ENCODE measurements around the gene TMEM54.

The TMEM54 gene

DNA sequence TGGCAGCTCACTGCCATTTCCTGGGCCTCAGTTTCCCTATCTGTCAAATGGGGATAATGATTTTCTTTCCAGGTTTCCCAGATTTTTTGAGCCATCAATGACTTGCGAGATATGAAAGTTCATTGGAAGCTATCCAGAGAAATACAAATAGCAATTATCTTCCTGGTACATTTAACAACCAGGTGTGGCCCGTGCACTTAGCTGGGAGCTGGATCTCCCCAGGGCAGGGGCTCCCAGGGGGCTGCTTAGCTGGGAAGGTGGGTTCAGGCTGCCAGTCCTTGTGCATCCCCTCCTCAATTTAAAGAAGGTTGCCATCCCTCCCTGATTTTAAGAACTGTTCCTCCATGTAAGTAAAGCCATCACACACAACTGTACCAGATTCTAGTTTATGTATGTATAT, 3.6 kb upstream of the TMEM54 start:
- H3K27me3 ChIP-seq (ENCODE audit: control insufficient read depth in 2 of 2, insufficient read depth in 2 of 2, low read length in 2 of 2), result peaks cover 0 to 3% of the 10 kb centered on the region in 2 donors
- no peaks in the 10 kb centered on the region for H3K9me3 ChIP-seq (ENCODE audit: control insufficient read depth in 2 of 2, low read length in 2 of 2)
- H3K9ac ChIP-seq (ENCODE audit: low read depth in 1 of 2, low read length in 2 of 2), result peak overlapping the region; percentile 24 to 46
- peaks cover 19 to 50% of the 10 kb centered on the region in 2 donors for H3K4me1 ChIP-seq (ENCODE audit: control insufficient read depth in 2 of 2, insufficient read depth in 2 of 2, low read length in 2 of 2)
- peak overlapping the region; percentile 22 to 46 for H3K4me3 ChIP-seq (ENCODE audit: low read length in 2 of 2)
- H3K36me3 ChIP-seq (ENCODE audit: control insufficient read depth in 2 of 2, insufficient read depth in 2 of 2, low read length in 2 of 2), result no peaks in the 10 kb centered on the region
- peak overlapping the region; percentile 91 to 93 for H3K27ac ChIP-seq (ENCODE audit: low read depth in 2 of 2, low read length in 2 of 2)

DNA sequence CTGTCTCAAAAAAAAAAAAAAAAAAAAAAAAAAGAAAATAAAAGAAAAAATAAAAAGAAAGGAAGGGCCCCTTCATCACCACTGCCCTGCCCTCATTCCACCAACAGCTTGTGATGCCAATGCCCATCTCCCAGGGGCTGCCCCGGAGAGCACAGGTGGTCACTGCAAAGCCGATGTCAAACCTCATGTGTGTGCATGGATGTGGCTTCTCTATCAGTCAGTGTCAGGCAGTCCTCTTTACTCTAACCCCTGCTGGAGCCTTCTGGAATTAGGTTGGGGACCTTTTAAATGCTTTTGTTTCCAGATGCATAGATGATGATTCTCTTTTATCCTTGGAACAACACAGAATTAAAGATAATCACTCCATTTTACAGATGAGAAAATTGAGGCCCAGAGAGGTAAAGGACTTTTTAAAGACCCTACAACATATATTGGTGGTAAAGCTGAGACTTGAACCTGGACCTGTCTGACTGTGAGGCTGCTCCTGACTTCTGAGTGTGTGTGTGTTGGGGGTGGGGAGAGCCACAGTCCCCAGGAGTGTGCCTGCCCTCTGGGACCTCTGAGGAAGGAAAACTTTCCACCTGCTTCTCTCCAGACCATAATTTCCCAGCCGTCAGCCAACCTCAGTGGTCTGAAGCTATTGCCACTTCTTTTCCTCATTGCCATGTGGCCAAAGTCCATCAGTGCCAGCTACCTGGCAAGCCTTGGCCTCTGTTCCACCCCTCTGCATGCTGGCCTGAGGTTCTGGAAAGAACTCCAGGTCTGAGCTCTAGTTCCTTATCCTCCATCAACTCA, 3.0 kb upstream of the TMEM54 start:
- Histone ChIP-seq H3K9ac (ENCODE audit: low read depth in 1 of 2, low read length in 2 of 2) (peak overlapping the region in 1 of 2 donors; percentile 54), H3K4me1 (ENCODE audit: control insufficient read depth in 2 of 2, insufficient read depth in 2 of 2, low read length in 2 of 2) (peaks cover 23 to 52% of the 10 kb centered on the region in 2 donors), H3K27me3 (ENCODE audit: control insufficient read depth in 2 of 2, insufficient read depth in 2 of 2, low read length in 2 of 2) (peaks cover 0 to 3% of the 10 kb centered on the region in 2 donors), H3K9me3 (ENCODE audit: control insufficient read depth in 2 of 2, low read length in 2 of 2) (no peaks in the 10 kb centered on the region), H3K27ac (ENCODE audit: low read depth in 2 of 2, low read length in 2 of 2) (peak overlapping the region; percentile 91 to 93), H3K36me3 (ENCODE audit: control insufficient read depth in 2 of 2, insufficient read depth in 2 of 2, low read length in 2 of 2) (no peaks in the 10 kb centered on the region), H3K4me3 (ENCODE audit: low read length in 2 of 2) (peak overlapping the region; percentile 22 to 46)

DNA sequence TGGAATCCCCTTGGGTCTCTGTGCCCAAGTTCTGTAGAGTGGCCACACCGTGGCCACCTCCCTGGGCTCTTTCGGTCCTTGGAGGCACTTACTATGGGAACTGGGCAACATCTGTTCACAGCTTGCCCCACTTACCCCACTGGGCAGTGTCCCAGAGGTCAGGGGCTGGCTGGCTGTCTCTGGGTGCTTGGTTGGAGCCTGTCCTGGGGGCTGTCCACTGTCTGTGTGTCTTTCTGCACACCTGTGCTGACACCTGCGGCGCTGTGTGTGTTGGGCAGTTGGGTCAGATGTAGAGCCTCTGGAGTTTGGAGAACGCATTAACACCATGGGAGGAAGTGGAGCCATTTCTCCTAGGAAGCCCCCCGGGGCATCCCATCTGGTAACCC, 1.3 kb upstream of the TMEM54 start:
- Histone ChIP-seq H3K9me3 (ENCODE audit: control insufficient read depth in 2 of 2, low read length in 2 of 2) (no peaks in the 10 kb centered on the region), H3K4me3 (ENCODE audit: low read length in 2 of 2) (no peak overlapping the region), H3K27me3 (ENCODE audit: control insufficient read depth in 2 of 2, insufficient read depth in 2 of 2, low read length in 2 of 2) (peaks cover 0 to 3% of the 10 kb centered on the region in 2 donors), H3K36me3 (ENCODE audit: control insufficient read depth in 2 of 2, insufficient read depth in 2 of 2, low read length in 2 of 2) (peaks cover 7 to 8% of the 10 kb centered on the region in 2 donors), H3K9ac (ENCODE audit: low read depth in 1 of 2, low read length in 2 of 2) (no peak overlapping the region), H3K27ac (ENCODE audit: low read depth in 2 of 2, low read length in 2 of 2) (peak overlapping the region; percentile 91 to 92), H3K4me1 (ENCODE audit: control insufficient read depth in 2 of 2, insufficient read depth in 2 of 2, low read length in 2 of 2) (peaks cover 26 to 49% of the 10 kb centered on the region in 2 donors)

GRCh38 chr1:32901823-32902534, 790 bp upstream of the TMEM54 start:
- Histone ChIP-seq H3K4me1 (ENCODE audit: control insufficient read depth in 2 of 2, insufficient read depth in 2 of 2, low read length in 2 of 2) (peaks cover 23 to 45% of the 10 kb centered on the region in 2 donors), H3K9ac (ENCODE audit: low read depth in 1 of 2, low read length in 2 of 2) (peak overlapping the region; percentile 84 to 95), H3K36me3 (ENCODE audit: control insufficient read depth in 2 of 2, insufficient read depth in 2 of 2, low read length in 2 of 2) (peaks cover 12 to 13% of the 10 kb centered on the region in 2 donors), H3K9me3 (ENCODE audit: control insufficient read depth in 2 of 2, low read length in 2 of 2) (no peaks in the 10 kb centered on the region), H3K27ac (ENCODE audit: low read depth in 2 of 2, low read length in 2 of 2) (peak overlapping the region; percentile 91 to 92), H3K4me3 (ENCODE audit: low read length in 2 of 2) (peak overlapping the region; percentile 60 to 84), H3K27me3 (ENCODE audit: control insufficient read depth in 2 of 2, insufficient read depth in 2 of 2, low read length in 2 of 2) (peaks cover 0 to 3% of the 10 kb centered on the region in 2 donors)

GRCh38 chr1:32900371-32900955, 726 bp downstream of the TMEM54 start:
- peak overlapping the region; percentile 78 to 85 for H3K27ac ChIP-seq (ENCODE audit: low read depth in 2 of 2, low read length in 2 of 2)
- H3K27me3 ChIP-seq (ENCODE audit: control insufficient read depth in 2 of 2, insufficient read depth in 2 of 2, low read length in 2 of 2), result peaks cover 0 to 3% of the 10 kb centered on the region in 2 donors
- peaks cover 23% of the 10 kb centered on the region in 2 donors for H3K36me3 ChIP-seq (ENCODE audit: control insufficient read depth in 2 of 2, insufficient read depth in 2 of 2, low read length in 2 of 2)
- H3K9me3 ChIP-seq (ENCODE audit: control insufficient read depth in 2 of 2, low read length in 2 of 2), result no peaks in the 10 kb centered on the region
- peak overlapping the region; percentile 81 to 86 for H3K4me3 ChIP-seq (ENCODE audit: low read length in 2 of 2)
- H3K9ac ChIP-seq (ENCODE audit: low read depth in 1 of 2, low read length in 2 of 2), result peak overlapping the region; percentile 87 to 96
- H3K4me1 ChIP-seq (ENCODE audit: control insufficient read depth in 2 of 2, insufficient read depth in 2 of 2, low read length in 2 of 2), result peaks cover 18 to 32% of the 10 kb centered on the region in 2 donors

- peak overlapping the region; percentile 87 to 96 for H3K9ac ChIP-seq (ENCODE audit: low read depth in 1 of 2, low read length in 2 of 2)
- no peaks in the 10 kb centered on the region for H3K9me3 ChIP-seq (ENCODE audit: control insufficient read depth in 2 of 2, low read length in 2 of 2)
- peak overlapping the region; percentile 45 to 78 for H3K27ac ChIP-seq (ENCODE audit: low read depth in 2 of 2, low read length in 2 of 2)
- H3K36me3 ChIP-seq (ENCODE audit: control insufficient read depth in 2 of 2, insufficient read depth in 2 of 2, low read length in 2 of 2), result peaks cover 23 to 24% of the 10 kb centered on the region in 2 donors
- peaks cover 0 to 3% of the 10 kb centered on the region in 2 donors for H3K27me3 ChIP-seq (ENCODE audit: control insufficient read depth in 2 of 2, insufficient read depth in 2 of 2, low read length in 2 of 2)
- H3K4me1 ChIP-seq (ENCODE audit: control insufficient read depth in 2 of 2, insufficient read depth in 2 of 2, low read length in 2 of 2), result peaks cover 15 to 30% of the 10 kb centered on the region in 2 donors
- H3K4me3 ChIP-seq (ENCODE audit: low read length in 2 of 2), result peak overlapping the region; percentile 81 to 86
These were observed 1.4 kb downstream of the TMEM54 start for GRCh38 chr1:32899586-32900296.

DNA sequence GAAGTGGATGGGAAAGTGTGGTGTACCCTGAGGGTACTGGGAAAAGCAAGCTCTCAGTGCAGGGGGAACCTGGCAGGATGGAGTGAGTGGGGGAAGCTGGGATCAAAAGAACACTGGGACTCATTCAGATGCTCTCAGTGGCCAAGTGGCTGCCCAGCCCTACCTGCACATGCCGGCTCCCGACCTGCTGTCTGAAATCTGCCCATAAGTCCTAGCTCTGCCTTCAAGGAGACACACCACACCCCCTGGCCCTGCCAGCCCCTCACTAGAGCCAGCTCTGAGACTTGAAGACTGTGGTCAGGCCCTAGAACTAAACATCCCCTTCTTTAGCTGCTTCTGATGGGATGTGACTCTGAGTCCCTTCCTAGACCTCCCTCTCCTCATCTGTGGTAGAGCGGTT, 2.2 kb downstream of the TMEM54 start:
- Histone ChIP-seq H3K9me3 (ENCODE audit: control insufficient read depth in 2 of 2, low read length in 2 of 2) (no peaks in the 10 kb centered on the region), H3K27me3 (ENCODE audit: control insufficient read depth in 2 of 2, insufficient read depth in 2 of 2, low read length in 2 of 2) (peaks cover 0 to 3% of the 10 kb centered on the region in 2 donors), H3K27ac (ENCODE audit: low read depth in 2 of 2, low read length in 2 of 2) (no peak overlapping the region), H3K36me3 (ENCODE audit: control insufficient read depth in 2 of 2, insufficient read depth in 2 of 2, low read length in 2 of 2) (peaks cover 23 to 24% of the 10 kb centered on the region in 2 donors), H3K4me3 (ENCODE audit: low read length in 2 of 2) (peak overlapping the region; percentile 20 to 30), H3K9ac (ENCODE audit: low read depth in 1 of 2, low read length in 2 of 2) (no peak overlapping the region), H3K4me1 (ENCODE audit: control insufficient read depth in 2 of 2, insufficient read depth in 2 of 2, low read length in 2 of 2) (peaks cover 15 to 29% of the 10 kb centered on the region in 2 donors)

DNA sequence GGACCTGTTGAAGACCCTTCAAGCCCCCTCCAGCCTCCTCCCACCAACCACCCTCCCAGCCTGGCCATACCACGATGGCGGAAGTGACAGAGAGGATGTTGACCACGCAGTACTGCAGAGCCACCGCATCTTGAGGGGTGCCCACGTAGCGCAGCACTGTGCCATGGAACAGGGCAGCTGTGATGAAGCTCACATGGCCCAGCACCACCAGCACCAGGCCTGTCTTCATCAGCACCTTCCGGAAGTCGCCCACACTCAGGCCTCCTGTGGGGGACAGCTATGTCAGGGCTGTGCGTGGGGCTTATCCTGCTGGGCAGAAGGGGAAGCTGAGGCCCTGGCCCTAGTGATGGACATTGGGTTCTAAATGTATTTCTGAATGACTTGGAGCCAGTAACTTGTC, 3.1 kb downstream of the TMEM54 start:
- no peak overlapping the region for H3K9ac ChIP-seq (ENCODE audit: low read depth in 1 of 2, low read length in 2 of 2)
- peaks cover 23 to 24% of the 10 kb centered on the region in 2 donors for H3K36me3 ChIP-seq (ENCODE audit: control insufficient read depth in 2 of 2, insufficient read depth in 2 of 2, low read length in 2 of 2)
- H3K27ac ChIP-seq (ENCODE audit: low read depth in 2 of 2, low read length in 2 of 2), result no peak overlapping the region
- H3K27me3 ChIP-seq (ENCODE audit: control insufficient read depth in 2 of 2, insufficient read depth in 2 of 2, low read length in 2 of 2), result peaks cover 0 to 3% of the 10 kb centered on the region in 2 donors
- peaks cover 15 to 33% of the 10 kb centered on the region in 2 donors for H3K4me1 ChIP-seq (ENCODE audit: control insufficient read depth in 2 of 2, insufficient read depth in 2 of 2, low read length in 2 of 2)
- H3K9me3 ChIP-seq (ENCODE audit: control insufficient read depth in 2 of 2, low read length in 2 of 2), result no peaks in the 10 kb centered on the region
- no peak overlapping the region for H3K4me3 ChIP-seq (ENCODE audit: low read length in 2 of 2)

DNA sequence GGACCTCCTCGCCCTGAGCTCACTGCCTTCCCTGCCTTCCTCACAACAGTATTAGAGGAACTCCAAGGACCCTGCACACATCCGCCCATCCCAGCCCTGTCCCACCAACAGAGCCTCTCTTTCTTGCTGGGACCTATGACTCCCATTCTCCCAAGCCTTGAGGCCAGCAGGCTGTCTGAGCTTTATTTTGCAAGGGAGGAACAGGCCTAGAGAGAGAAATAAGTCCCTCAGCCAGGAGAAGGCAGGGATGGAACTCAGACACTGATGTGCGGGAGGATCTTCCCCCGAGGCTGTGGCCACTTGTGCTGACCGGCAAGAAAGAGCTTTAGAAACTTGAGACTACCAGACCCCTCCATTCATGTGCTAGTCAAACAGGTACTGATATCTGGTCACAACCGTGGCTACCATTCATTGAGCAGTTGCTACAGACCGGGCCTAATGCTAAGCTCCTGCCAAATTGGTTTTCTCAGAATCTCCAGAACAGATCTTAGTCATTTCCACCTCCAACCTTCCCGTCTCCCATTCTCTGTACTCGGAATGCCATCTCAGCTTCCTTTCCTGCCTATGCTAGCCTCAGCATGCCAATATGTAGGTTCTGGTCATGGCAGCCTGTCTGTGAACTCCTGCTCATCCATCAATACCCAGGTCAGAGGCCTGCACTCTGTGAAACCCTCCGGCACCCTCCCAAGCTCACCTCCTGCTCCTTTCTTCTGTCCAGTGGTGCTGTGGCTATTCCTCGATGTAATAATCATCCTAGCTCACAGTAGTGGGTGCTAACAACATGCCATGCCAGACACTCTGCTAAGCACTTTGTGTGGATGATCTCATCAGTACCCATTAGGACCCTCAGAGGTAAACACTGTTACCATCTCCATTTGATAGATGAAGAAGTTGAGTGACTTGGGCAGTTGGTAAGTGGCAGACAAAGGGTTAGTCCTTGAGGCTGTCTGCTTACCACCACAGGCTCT, 3.8 kb downstream of the TMEM54 start:
- H3K27me3 ChIP-seq (ENCODE audit: control insufficient read depth in 2 of 2, insufficient read depth in 2 of 2, low read length in 2 of 2), result peaks cover 0 to 4% of the 10 kb centered on the region in 2 donors
- peaks cover 17 to 34% of the 10 kb centered on the region in 2 donors for H3K4me1 ChIP-seq (ENCODE audit: control insufficient read depth in 2 of 2, insufficient read depth in 2 of 2, low read length in 2 of 2)

More for the DNA sequence above, 3.8 kb downstream of the TMEM54 start:
- no peak overlapping the region for H3K27ac ChIP-seq (ENCODE audit: low read depth in 2 of 2, low read length in 2 of 2)
- no peak overlapping the region for H3K4me3 ChIP-seq (ENCODE audit: low read length in 2 of 2)
- no peaks in the 10 kb centered on the region for H3K9me3 ChIP-seq (ENCODE audit: control insufficient read depth in 2 of 2, low read length in 2 of 2)
- no peak overlapping the region for H3K9ac ChIP-seq (ENCODE audit: low read depth in 1 of 2, low read length in 2 of 2)
- H3K36me3 ChIP-seq (ENCODE audit: control insufficient read depth in 2 of 2, insufficient read depth in 2 of 2, low read length in 2 of 2), result peaks cover 23 to 24% of the 10 kb centered on the region in 2 donors

Data from mucosa of rectum (tissue), 2 donors.